DND-41 (cell line): ENCODE measurements around the gene FBXO38.

ENCODE experiments used
- EZH2 ChIP-seq: IDR thresholded peaks from 3 replicates; pipeline ENCODE4 v1.6.1; 2012; ENCODE audit warnings: borderline replicate concordance, low read depth, mild to moderate bottlenecking, moderate library complexity, low read length, inconsistent platforms; ENCODE audit not compliant: severe bottlenecking
- TF ChIP-seq, protein P1 (sequence below): IDR thresholded peaks from 2 replicates; pipeline ENCODE4 v1.5.1; 2012; ENCODE audit warnings: borderline replicate concordance, low read length, moderate library complexity, mild to moderate bottlenecking; ENCODE audit not compliant: poor library complexity, severe bottlenecking; ENCODE audit errors: extremely low read depth

DNA sequence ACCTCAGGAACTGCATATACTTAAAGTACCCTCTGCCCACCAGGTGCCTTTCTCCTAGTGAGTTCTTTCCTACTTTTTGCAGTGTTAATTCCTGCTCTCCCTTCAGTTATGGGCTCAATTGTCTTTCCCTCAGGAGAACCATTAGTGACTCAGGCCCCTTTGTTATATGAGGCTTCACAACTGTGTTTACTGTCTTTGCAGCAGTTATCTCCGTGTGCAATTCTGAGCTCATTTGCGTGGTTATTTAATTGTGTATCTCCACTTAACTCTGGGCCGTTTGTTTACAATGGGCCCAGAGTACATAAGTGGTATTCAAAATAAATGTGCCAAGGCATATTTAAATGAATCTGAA lies 9.6 kb downstream of the FBXO38 start:
- TF ChIP-seq, protein P1, sequence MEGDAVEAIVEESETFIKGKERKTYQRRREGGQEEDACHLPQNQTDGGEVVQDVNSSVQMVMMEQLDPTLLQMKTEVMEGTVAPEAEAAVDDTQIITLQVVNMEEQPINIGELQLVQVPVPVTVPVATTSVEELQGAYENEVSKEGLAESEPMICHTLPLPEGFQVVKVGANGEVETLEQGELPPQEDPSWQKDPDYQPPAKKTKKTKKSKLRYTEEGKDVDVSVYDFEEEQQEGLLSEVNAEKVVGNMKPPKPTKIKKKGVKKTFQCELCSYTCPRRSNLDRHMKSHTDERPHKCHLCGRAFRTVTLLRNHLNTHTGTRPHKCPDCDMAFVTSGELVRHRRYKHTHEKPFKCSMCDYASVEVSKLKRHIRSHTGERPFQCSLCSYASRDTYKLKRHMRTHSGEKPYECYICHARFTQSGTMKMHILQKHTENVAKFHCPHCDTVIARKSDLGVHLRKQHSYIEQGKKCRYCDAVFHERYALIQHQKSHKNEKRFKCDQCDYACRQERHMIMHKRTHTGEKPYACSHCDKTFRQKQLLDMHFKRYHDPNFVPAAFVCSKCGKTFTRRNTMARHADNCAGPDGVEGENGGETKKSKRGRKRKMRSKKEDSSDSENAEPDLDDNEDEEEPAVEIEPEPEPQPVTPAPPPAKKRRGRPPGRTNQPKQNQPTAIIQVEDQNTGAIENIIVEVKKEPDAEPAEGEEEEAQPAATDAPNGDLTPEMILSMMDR = no peak
- TF ChIP-seq EZH2 = no peak
